Activated naive CD4-positive, alpha-beta T cell treated with anti-CD3 and anti-CD28 coated beads, Interleukin-2, amount 50 U/mL, for 16 hours (primary cell): ENCODE results near the gene DAB2IP.

ENCODE experiments used
- DNase-seq: peaks from one replicate; pipeline ENCODE4 v3.0.0-alpha.2; 2020

The DAB2IP gene

DNA sequence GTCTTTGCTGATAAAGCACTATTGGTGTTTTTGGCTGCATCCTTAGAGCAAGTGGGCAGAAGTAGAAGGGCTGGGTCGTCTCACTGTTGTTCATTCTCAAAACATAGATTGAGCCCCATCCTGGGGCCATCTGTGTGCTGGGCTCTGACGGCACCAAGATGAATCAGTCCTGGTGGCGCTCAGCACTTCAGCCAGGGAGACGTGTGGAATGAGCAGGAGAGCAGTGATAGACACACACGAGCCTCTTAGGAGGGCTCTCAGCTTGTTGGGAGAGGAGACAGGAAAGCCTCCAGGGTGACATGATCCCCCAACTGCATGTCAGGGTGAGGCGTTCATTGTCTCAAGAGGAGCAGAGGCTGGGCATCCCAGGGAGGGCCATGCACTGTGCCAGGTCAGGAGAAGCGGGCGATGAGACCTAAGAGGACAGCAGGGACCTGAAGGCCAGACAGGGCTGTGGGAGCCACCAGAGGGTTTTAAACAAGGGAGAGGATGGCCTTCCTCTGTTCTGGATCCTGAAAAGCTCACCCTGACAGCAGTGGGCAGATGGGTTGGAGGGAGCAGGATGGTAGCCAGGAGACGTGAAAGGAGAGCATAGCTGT lies 115.8 kb downstream of the DAB2IP start:
- DNase-seq, result no peak

DNA sequence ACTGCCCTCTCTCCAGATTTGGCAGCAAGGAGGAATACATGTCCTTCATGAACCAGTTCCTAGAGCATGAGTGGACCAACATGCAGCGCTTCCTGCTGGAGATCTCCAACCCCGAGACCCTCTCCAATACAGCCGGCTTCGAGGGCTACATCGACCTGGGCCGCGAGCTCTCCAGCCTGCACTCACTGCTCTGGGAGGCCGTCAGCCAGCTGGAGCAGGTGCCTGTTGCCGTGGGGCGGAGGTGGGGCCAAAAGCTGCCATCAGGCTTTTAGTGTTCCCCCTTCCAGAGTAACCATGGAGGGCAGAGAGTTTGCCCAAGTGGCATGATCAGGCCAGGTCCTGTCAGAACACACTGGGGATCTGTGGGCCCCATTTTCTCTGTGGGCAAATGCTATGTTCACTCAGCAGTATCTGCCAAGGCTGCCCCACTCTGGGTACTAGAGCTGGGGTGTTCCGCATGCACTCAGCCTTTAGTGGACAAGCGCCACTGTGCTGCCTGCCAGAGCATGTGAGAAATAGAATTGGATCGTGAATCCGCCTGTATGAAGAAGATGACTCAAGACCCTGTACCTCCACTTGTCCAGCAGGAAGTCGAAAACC lies 117.1 kb downstream of the DAB2IP start:
- DNase-seq, result no peak

DNA sequence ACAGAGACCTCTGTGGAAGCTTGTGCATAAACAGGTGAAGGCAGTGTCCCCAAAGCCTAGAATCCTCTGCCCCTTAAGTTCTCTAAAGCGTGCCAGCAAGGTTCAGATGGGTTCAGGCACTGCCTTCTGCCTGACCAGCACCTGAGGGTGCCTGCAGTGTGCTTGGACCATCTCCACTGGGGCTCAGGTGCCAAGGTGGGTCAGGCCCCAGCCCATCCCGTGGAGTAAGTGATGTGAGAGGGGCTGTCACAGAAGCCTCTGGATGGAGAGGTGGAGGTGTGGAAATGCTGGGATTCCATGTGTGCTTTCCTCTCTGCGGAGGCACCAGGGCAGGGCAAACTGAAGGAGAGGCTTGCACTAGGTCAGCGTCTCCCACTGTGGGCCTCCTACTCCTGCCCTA lies 118.5 kb downstream of the DAB2IP start:
- DNase-seq, result no peak

DNA sequence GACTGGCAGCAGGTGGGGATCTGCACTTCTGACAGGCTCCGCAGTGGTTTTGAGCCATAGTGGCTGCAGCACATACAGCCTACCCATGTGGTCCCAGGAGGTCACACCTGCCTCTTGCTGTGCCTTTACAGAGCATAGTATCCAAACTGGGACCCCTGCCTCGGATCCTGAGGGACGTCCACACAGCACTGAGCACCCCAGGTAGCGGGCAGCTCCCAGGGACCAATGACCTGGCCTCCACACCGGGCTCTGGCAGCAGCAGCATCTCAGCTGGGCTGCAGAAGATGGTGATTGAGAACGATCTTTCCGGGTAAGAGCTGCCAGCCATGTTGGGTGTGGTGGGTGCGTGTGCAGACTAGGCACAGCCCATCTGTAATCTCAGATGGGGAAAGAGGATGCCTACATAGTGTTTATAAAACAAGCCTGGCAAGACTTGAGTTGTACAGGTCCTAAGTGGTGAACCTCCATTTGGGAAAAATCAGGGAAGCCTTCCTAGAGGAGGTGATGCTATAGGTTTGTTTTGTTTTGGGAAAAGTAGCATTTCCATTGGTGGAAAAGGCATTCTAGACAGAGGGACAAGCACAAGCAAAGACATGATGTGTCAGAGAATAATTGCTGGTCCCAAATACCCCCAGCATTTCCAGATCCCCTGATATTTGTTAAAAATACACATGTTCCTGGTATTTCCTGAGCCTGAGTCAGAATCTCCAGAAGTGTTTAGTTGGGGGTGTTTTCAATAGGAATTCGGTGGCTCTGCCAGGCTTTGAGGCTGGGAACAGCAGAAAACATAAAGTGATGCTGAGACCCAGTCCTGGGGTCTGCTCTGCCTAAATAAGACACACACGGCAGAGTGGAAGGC lies 119.2 kb downstream of the DAB2IP start:
- DNase-seq, result no peak

DNA sequence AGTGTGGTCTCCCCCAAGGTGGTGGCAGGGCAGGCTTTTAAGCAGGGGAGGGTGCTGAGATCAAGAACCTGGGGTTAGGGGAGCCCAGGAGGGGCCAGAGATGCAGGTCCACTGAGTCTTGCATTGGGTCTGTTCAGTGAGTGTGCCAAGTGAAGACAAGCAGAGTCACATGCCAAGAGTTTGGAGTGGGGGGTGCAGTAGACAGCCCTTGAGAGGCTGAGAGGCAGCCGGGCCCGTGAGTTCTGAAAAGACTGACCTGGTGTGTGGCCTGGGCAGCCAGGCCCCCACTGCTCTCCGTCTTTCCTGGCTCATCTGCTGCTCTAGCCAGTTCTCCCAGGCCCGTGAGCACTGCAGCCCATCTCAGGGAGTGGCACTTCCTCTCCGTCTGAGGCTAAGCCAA lies 120.0 kb downstream of the DAB2IP start:
- peak; percentile 1 for DNase-seq

DNA sequence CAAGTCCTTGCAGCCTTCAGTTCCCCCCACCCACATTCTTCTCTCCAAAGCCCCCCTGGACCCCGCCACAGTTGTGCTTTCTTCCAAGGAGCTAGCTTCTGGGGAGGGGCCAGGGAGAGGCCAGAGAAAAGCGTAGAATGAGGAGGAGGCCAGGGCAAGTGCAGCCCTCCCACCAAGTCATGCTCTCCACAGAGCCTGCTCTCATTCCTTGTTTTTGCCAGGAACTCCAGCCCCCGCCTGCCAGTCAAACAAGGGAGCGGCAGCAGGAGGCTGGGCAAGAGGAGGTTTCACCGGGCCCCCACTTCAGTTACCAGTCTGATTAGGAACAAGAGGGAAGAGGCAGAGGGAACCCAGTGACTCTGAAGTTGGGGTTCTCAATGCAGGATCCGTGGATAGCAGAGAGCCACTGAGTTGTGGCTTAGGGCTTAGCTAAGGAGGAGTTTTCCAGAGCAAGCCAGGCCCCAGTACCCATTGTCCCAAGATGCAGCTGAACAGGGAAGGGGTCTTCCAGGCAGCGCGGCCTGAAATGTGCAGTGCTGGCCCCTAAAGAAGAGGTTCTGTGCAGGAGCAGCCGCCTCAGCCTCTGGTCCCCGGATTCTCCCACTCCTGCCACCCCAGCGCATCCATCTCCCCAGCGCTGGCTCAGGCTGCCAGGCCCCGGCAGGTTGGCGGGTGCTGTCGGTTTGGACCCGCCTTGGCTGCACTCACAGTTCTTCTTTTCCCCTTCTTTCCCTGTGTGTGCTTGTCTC lies 120.6 kb downstream of the DAB2IP start:
- DNase-seq, result peak; percentile 1

DNA sequence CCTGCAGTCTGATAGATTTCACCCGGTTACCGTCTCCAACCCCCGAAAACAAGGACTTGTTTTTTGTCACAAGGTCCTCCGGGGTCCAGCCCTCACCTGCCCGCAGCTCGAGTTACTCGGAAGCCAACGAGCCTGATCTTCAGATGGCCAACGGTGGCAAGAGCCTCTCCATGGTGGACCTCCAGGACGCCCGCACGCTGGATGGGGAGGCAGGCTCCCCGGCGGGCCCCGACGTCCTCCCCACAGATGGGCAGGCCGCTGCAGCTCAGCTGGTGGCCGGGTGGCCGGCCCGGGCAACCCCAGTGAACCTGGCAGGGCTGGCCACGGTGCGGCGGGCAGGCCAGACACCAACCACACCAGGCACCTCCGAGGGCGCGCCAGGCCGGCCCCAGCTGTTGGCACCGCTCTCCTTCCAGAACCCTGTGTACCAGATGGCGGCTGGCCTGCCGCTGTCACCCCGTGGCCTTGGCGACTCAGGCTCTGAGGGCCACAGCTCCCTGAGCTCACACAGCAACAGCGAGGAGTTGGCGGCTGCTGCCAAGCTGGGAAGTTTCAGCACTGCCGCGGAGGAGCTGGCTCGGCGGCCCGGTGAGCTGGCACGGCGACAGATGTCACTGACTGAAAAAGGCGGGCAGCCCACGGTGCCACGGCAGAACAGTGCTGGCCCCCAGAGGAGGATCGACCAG lies 121.3 kb downstream of the DAB2IP start:
- peak; percentile 8 for DNase-seq

DNA sequence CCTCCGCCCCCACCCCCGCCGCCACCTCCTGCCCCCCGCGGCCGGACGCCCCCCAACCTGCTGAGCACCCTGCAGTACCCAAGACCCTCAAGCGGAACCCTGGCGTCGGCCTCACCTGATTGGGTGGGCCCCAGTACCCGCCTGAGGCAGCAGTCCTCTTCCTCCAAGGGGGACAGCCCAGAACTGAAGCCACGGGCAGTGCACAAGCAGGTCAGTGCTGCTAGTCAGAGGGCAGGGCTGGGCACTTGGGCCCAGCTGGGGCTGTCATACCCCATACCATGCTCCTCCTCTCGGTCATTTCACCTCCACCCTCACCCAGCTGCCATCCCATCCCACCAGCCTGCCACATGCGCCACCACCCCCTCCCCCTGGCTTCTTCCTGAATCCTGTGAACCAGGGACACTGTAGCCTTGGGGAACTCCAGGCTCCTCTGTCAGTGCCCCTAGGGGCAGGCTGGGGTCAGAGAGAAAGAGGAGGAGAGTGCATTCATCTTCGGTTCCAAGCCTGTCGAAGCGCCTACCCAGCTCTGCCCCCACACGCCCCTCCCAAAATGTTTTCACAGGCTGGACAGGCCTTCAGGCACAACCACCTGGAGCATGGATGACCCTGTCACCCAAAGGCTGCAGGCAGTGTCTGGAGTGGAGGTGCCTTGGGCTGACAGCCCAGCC lies 122.0 kb downstream of the DAB2IP start:
- peak; percentile 9 for DNase-seq

DNA sequence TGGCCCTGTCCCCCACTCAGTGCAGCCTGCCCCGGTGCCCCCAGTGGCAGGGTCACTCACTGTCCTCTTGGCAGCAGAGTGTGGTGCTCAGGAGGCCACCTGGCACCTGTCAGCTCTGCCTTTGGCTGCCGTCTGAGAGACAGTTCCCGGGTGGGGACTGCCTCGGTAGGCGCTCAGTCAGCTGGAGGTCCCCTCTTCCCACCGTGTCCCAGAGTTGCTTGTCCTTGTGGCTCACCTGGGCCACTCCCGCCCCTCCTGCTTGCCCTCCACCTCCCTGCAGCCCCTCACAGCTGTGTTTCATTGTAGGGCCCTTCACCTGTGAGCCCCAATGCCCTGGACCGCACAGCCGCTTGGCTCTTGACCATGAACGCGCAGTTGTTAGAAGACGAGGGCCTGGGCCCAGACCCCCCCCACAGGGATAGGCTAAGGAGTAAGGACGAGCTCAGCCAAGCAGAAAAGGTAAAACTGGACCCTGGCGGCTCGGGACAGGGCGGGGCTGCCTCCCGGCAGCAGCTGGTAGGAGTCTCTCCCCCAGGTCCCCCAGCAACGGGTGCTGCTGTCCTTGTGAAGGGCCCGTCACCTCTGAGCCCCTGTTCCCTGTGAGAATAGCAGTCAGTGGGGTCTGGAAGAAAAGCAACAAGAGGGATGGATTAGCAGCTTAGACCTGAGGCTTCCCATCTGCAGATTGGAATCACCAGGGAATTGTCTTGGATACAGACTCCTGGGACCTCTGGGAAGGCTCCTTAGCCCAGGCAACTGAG lies 122.7 kb downstream of the DAB2IP start:
- DNase-seq, result peak; percentile 5

DNA sequence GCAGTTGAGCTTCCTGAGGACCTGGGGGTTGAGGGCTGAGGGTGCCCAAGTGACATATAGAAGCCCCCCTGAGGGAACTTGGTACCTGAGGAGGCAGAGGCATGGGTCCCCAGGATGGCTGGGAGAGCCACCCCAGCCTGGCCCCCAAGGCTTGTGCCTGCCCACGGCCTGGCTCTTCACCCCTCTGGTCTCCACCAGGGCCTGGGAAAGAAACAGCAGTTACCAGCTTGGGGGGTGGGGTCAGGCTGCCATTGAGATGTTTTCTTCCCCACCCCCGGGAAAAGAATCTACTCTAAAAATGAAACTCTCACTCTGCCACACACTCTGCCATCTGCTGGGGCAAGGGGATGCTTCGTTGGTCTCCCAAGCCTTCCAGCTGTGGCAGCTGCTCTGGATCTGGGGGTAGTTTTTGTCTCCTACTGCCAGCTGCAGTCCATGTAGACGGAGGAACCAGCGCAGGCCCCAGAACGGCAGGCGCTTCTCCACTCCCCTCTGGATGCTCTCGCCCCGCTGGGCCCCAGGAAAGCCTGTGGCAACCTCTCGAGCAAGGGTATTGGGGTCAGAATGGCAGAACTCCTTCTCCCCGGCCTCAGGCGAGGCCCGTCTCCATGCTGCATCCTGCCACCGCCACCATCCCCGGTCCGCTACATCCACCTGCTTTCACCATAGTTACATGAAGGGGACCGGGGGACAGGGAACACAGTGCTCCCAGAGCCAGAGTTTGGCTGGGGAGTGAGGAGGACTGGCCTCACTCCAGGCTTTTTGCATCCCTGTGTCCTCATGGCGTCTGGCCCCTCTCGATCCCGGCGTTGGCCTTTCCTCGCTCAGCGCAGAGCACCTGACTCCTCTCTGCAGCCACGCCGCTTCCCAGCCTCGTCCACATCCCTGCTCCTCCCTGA lies 123.5 kb downstream of the DAB2IP start:
- peak; percentile 2 for DNase-seq

DNA sequence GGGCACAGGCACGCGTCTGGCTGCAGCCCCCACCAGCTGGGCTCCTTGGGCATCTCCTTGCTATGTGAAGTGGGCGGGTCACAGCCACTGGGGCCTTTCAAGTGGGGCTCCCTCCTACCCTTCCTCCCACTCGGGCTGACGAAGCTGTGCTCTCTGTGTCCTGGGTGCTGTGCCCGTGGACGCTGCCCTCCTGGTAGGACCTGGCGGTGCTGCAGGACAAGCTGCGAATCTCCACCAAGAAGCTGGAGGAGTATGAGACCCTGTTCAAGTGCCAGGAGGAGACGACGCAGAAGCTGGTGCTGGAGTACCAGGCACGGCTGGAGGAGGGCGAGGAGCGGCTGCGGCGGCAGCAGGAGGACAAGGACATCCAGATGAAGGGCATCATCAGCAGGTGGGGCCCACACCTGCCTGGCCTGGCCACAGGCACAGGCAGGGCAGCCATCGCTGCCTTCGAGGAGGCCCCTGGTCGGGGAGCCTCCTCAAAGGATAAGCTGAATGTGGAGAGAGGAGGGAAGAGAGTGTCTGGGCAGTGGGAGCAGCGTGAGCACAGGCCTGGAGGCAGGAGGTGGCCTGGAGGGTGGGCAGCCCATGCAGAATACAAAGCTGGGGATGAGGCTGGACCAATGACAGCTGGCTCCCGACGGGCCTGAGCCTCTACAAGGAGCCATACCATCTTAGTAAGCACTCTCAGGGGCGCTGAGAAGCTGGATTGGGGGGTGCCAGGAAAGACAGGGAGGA lies 124.7 kb downstream of the DAB2IP start:
- no peak for DNase-seq

DNA sequence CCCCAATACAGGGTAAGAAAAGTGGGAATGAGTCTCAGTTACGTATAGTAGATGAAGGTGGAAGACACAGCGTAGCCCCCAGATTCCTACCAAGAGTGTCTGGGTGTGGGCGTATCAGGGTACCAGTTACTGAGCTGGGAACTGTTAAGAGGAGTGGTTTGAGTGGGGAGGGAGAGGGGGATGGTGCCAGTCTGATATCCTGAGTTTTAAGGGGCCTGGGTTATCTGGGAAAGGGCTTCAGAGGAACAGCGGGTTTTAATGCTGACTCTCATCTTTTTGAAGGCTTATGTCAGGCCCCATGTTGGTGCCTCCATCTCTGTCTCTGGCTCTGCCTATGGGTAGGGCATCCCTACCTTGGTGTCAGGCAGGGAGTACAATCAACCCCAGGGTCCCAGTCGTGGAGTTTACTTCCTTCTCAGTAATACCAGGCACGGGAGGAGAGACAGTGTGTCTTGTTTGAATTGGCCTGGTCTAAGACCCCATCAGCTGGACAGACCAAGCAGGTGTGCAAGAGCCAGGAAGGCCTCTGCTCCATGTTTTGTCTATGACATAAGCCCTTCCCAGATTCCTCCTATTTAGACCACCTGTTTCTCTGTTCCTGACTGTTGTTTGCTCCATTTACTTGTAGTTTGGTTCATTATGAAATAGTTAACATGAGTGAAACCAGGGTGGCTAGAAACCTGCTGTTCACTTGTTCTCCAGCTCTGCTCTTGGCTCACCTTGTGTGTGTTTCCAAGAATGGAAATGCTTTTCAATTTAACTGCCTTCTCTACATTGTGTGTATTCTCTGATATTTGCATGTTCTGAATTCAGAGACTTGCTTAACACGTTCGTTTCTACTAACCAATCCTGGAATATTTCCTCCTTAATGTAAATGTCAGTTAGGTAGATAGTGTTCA lies 125.6 kb downstream of the DAB2IP start:
- DNase-seq, result no peak

DNA sequence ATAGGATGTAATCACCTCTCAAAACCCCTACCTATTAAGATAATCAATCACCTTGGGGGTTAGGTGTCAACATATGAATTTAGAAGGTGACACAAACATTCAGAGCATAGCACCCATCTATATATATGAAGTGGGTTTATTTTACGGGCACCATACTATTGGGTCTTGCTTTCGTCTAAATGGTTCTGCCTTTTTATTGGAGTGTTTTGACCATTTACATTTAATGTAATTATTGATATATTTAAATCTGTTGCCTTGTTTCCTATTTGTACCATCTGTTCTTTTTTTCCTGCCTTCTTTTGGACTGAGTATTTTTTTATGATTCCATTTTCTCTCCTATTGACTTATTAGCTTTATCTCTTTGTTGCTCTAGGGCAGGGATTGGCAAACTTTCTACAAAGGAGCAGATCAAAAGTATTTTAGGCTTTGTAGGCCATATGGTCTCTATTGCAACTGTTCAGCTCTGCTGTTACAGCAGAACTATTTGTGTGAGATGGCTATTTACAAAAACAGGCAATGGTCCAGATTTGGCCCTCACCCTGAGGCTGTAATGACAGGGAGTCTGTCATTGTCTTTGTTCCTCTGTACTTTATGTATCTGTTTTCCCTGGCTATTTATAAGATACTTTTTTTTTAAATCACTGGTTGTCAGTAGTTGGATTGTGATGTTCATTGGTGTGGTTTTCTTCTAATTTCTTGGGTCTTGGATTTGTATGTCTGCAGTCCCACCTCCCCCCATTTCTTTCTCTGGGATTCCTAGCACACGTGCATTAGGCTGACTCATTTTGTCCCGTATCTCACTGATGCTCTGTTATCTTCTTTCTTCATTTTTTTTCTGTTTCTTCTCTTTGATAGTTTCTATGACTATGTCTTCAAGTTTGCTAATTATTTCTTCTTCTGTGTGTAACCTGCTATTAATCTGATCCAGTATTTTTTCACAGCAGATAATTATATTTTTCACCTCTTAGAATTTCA lies 127.1 kb downstream of the DAB2IP start:
- DNase-seq, result no peak

DNA sequence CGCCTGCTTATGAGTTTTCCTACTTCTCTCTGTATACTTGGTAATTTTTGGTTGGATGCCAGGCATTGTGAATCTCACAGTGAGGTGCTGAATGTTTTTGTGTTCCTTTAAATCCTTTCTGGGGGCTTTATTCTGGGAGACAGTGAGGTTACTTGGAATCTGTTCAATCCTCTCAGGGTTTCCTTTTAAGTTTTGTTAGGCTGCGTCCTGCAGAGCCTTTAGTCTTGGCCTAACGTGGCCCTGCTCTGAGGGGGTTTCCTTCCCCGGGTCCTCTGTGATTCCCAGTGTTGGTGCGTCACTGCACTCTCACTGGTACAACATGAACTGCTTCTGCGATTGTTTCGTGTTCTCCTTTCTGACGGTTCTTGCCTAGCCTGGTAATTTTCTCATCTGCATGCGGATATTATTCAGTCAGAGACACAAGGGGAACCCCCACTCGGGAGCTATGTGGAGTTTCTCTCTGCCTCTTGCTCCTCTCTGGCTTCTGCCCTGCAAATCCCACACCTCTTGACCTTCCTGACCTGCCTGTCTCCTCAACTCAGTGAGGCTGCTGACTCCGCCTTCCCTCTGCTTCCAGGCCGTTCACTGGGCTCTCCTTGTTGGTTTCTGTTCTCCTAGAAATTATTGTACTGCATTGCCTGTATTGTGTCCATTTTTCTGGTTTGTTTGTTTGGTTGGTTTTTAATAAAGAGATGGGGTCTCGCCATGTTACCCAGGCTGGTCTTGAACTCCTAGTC lies 128.1 kb downstream of the DAB2IP start:
- no peak for DNase-seq

DNA sequence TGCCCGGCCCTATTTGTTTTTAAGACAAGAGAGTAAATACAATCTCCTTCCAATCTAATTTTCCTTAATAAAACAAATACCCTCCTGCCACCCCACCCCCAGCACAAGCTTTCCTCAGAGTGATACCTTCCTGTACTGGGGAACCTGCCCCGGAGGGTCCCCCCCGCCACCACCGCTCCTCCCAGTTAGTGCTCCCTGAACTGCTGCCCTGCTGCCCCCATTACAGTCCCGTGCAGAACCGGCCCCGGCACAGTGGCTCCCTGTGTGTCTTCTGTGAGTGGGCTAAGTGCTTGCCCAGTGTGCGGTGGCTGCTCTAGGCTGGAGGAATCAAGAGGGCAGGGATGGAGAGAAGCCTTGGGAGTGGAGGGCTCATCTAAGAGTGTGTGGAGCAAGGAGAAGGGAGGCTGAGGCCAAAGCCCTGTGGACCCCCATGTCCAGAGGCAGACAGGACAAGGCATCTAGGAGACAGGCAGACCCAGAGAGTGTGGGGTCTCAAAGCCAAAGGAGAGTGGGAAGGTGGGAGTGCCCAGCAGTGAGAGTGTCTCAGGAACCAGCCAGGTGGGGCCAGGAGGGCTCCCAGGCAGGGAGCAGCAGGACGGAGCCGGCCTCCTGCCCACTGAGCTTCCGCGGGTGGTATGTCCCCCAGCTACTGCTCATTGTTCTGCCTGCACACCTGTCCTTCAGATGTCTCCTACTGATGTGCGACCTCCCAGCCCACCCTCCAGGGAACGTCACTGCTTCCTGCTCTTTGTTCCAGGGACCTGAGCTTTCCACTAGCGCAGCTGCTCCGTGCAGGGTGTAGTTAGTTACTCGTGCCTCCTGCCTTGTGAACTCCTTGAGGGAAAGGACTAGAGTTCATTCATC lies 129.0 kb downstream of the DAB2IP start:
- no peak for DNase-seq

DNA sequence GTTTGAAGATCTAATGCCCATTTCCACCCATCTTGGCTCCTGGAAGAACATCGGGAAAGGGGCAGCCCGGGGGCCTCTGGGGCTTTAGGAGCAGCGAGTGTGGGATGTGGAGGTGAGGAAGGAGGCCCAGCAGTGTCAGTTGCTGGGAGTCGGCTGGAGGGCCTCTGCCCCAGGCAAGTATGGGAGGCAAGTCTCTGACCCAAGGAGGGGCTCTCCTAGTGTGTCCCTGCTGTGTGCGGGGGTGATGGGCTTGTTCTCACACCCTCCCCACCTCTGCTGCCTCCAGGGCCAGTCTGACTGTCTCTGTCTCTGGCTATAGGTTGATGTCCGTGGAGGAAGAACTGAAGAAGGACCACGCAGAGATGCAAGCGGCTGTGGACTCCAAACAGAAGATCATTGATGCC lies 129.7 kb downstream of the DAB2IP start:
- DNase-seq, result no peak
